Measurements from ENCODE around the gene TBC1D22A.

The TBC1D22A gene

GRCh38 chr22:46894081-46894671 is 131.7 kb downstream of the TBC1D22A start:
- DNase-seq = no peak

DNA sequence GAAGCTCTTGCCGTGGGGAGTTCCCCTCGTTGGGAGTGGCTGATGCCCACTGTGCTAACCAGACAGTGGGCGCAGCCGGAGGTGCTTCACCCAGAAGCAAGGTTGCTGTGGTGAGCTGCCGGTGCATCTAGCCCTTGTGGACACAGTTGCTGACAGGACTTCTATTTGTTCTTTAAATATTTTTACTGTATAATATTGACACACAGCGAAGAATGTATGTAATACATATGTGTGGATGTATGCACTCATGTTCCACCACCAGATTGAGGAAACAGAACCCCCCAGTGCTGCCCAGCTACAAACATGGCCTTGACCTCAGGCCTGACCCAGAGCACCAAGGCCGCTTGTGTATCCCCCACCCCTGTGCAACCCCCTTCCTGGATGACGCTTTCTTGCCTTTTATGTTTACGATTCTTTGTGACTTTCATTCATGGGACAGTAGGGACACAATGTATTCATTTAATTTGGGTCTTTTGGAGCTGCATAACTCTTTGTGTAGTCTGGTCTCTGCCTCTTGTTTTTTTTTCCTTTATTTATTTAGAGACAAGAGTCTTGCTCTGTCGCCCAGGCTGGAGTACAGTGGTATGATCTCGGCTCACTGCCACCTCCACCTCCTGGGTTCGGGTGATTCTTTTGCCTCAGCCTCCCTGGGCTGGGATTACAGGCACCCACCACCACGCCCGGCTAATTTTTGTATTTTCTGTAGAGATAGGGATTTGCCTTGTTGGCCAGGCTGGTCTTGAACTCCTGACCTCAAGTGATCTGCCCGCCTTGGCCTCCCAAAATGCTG is 132.6 kb downstream of the TBC1D22A start:
- no peak for DNase-seq

DNA sequence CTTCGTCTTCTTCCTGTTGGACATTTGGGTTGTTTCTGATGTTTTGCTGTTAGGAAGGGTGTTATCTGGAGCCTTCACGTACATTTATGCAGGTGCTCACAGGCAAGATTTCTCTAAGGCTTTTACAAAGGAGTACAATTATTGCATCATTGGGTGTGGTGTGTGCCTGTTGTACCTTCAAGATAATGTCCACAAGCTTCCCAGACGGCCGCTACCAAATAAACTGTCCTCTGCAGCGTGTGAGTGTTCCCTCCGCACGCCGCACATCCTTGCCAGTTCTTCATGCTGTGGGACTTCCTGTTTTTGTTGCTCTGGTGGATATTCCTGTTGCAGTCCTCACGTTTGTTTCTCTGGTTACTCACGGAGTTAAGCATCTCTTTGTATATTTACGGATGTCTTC is 133.3 kb downstream of the TBC1D22A start:
- DNase-seq = no peak

DNA sequence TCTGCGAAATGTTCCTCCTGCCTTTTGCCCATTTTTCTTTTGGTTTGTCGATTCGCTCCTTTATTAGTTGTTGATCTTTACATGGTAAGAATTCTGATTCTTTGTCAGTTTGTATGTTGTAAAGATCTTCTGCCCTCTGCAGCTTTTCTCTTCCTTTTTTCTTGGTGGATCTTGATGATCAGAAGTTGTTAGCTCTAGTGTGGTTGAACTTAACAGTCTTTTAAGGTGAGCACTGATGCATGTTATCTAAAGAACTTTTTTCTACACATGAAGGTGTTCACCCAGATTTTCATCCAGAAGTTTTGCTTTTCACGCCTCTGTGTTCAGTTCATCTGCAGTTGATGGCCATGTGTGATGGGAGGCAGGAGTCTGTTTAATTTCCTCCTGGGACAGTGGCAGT is 133.7 kb downstream of the TBC1D22A start:
- no peak for DNase-seq

DNA sequence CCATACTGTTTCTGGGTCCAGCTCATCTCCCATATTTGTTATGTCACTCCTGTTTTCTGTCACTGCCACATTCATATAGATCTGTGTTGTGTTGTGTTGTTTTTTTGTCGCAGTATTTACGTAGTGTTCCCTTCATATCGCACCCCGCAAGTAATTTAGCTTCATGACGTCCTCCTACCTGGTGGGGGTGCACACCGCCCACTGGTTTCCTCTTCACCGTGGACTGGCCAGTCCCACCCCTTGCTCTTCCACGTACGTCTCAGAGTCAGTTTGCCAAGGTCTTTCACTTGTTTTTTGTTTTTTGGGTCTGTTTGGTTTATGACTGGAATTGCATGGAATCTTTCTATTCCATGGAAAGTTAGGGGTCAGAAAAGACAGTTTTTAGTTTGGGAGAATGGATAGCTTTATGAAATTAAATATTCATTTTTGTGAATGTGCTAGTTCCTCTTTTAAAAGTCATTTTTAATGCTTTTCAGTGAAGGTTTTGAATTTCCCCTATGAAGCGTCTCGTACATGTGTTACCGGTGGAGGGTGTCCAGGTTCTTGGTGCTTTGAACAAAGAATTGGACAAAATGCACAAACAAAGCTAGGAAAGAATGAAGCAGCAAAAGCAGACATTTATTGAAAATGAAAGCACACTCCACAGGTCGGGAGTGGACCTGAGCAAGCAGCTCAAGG is 134.3 kb downstream of the TBC1D22A start:
- DNase-seq = no peak

- DNase-seq = no peak
Measured at GRCh38 chr22:46897246-46897623, 134.8 kb downstream of the TBC1D22A start.

DNA sequence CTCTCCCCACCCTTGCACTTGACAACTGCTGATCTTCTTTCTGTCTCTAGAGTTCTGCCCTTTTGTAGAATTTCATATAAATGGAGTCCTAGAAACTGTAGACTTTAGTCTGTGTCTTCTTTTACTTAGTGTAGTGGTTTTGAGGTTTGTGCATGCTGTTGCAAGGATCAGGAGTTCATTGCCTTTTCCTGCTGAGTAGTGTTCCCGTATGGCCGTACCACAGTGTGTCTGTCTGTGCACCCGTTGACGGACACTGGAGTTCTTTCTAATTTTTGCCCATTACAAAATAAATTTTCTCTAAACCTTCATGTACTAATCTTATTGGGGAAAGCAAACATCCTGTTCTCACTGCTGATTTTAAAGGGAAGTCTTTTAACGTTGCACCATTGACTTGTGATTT is 138.1 kb downstream of the TBC1D22A start:
- DNase-seq = no peak

DNA sequence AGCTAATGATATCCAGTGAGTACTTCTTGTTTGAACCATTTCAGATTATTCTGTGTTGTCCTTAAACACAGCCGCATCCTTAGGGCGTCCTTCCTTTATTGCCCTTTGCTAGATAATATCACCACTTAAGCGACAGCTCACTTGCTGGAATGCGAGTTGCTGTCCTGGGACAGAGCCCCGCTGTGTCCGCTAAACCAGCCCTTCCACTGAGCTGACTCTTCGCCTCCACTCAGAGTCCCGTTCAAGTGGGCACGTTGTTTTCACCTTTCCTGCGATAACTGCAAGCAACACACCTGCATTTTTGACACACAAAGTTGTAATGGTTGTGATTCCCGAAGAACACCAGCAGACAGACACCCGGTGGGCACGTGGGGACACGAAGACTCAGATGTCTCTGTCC is 140.0 kb downstream of the TBC1D22A start:
- DNase-seq = no peak

DNA sequence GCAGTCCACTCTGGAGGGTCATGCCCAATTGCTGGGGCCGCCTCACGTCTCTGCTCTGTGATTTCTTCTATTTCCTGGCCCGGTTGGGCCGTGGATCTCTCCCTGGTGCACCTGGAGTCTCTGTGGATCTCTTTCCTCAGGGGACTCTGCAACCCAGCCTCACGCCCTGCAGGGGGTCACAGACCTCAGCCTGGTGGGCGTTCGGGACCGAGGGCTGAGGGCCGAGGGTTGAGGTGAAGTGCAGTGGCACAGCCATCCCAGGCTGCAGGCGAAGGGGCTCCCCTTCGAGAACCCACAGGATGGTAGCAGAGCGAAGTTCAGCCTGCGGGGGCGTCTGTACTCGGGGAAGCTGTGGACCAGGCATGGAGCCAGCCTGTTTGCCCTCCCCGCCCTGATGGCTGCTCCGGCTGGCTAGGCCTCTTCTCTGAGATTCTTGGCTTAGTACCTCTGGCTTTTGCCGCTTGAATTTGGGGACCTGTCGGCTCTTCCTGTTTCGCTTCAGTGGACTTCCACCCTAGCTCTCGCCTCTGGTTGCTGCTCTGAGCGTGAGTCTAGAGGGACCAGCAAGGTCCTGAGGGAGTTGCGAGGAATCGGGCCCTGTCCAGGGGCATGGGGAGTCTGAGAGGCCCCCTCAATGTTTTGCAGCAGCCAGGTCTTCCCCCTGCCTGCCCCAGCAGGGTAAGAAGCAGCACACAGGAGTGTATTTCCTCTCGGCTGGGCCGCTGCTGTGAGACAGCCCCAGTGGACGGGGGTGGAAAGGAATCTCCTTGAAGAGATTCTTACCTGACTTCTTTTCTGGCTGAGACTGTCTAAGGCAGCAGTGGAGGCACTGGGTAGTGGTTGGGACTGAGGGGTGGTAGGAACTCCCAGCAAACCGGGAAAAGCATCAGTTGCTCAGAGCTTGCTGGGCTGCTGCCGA is 140.8 kb downstream of the TBC1D22A start:
- no peak for DNase-seq

GRCh38 chr22:46905415-46905814 is 143.0 kb downstream of the TBC1D22A start:
- DNase-seq = no peak

- DNase-seq = no peak
Measured at GRCh38 chr22:46905834-46906233, 143.4 kb downstream of the TBC1D22A start.

DNA sequence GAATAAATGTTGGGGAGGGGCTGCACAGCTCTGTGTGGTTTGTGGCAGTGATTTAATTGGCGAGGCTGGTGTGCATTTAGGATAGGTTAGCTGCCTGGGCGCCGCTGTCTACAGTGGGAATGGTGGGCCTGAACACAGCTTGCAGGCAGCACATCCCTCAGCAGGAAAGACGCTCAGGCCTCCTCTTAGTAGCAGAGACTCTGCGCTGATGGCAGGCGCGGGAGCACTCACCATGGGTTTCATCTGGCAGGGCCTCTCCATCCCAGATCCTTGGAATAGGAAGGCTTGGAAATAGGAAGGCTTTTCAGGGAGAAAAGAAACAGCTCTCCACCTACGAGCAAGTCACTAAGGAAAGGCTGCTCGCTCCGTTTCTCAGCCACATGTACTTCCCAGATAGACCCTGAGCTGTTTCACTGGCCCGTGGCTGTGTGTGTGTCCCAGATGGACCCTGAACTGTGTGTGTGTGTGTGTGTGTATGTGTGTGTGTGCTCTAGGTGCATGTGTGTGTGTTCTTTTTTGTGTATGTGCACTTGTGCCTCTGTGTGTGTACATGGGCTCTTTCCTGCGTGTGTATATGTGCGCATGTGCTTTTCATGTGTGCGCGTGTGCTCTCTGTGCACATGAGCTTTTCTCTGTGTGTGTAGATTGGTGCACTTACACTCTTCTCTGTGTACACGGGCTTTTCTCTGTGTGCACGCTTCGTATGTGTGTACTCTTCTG is 144.0 kb downstream of the TBC1D22A start:
- no peak for DNase-seq

- DNase-seq = no peak
Measured at GRCh38 chr22:46907241-46908215, 145.1 kb downstream of the TBC1D22A start.

DNA sequence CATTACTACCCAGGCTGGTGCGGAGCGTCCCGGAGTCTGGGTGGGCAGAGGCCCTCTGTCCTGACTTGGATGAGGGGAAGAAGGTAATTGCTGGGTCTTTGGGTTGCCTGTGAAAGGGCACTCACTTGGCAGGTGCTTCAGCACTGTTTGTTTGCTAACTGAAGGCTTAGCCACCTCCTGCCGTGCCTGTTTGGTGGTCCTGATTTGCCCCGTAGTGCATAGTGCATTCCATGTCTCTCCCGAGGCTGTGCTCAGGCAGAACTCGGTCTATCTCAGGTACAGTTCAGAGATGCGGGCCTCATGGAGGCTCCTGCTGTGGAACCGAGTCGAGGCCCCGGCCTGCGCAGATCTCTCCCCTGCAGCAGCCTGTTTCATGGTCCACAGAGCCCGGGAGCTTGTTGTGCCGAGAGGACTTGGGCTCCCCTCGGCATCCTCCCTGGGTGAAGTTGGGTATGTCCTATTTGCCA is 146.2 kb downstream of the TBC1D22A start:
- DNase-seq = no peak

DNA sequence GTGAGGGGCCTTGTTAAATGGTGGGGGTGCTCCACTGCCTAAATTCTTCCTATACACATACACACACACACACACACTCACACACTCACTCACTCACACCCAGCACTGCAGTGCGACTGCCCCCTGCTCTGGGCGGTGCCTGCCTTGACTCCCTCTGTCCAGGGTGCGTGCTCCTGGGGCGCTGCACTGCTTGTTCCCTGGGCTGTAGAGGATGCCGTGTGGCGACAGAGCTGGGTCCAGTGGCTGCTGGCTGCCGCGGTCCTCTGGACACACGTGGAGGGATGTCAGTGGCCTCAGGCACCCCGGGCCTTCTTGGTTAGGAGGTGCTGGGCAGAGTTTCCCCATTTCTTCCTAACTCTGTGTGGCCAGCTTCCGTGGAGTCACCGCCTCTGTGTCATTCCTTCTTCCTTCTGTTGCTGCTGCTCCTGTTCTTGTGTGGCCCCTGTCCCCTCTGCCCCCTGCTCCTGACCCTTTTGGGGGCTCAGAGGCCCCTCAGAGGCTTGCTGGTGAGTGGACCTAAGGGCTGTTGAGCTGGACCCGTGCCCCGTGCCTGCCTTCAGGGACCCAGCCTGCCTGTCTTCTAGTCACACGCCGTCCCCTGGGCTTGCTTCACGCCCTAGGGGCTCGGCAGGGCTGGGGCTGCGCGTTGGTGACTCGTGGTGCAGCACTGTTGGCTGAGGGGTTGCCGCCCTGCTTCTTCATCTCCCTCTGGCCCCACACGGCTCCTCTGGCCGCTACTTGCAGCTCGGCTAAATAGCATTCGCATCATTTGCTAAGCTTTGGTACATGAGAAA is 147.0 kb downstream of the TBC1D22A start:
- no peak for DNase-seq

- no peak for DNase-seq
Measured at GRCh38 chr22:46910624-46911023, 148.2 kb downstream of the TBC1D22A start.

- no peak for DNase-seq
Measured at GRCh38 chr22:46911346-46911745, 148.9 kb downstream of the TBC1D22A start.

GRCh38 chr22:46913351-46913750 is 150.9 kb downstream of the TBC1D22A start:
- no peak for DNase-seq

DNA sequence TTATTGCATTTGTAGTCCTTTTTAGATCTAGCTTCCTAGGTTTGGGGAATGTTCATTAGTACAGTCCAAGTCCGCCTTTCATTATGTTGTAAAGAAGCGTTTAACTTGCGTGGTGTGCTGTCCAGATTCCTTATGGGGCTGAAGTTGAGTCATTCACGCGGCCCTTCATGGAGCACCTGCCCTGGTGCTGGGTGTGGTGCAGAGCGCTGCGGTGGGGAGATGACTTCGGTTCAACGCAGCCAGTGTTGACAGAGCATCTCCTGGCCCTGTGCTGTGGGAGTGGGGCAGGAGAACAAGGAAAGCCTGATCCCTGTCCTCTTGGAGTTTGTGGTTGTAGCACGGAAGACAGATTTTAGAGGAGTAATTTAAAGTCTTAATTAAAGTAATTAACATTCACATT is 152.0 kb downstream of the TBC1D22A start:
- DNase-seq = no peak

Data from stimulated activated CD4-positive, alpha-beta T cell treated with anti-CD3 and anti-CD28 coated beads, Interleukin-1b, Interleukin-23, amount 100 ng/mL, for 48 hours (primary cell).